IMR-90 (cell line): Measurements from ENCODE around the gene DAB2. TPM values are rescaled to one million over a fixed set of nuclear protein-coding genes. Genes with fewer than 3 reads are reported as not detected.
"Not testable (repeated sequence)": the region's sequence is repeated elsewhere in the genome, so short reads cannot be mapped to it uniquely, and the experiment has no call there.

ENCODE experiments used
- ATAC-seq: fragments of 200-7000 bp; cut with Tn5 transposase; 2 replicates; pipeline ENCODE4 v1.9.1; 2020; ENCODE audit warnings: low read depth, mild to moderate bottlenecking, moderate library complexity
- BruUV-seq: library from RNA; stranded (reverse); fragments of 400-500 nt; replicated peaks from 2 replicates; lab custom pipeline; 2021; lab: Mats Ljungman, UMichigan
- CTCF ChIA-PET: fragments of 300-600 bp; formaldehyde crosslinking; extraction: SDS; loops from one replicate; lab custom pipeline; 2021; ENCODE audit warnings: antibody characterized with exemption; lab: Yijun Ruan, JAX
- POLR2A ChIA-PET: fragments of 300-600 bp; sonication (Branson Sonifier 250); formaldehyde crosslinking; loops from one replicate; lab custom pipeline; 2022; ENCODE audit warnings: antibody characterized with exemption; ENCODE audit not compliant: unreplicated experiment; lab: Charles Lee
- DNase-seq: peaks from one replicate; pipeline ENCODE4 v3.0.0; 2013
- H2AFZ ChIP-seq: replicated peaks from 2 replicates; pipeline ENCODE3; 2013; ENCODE audit warnings: low read length, mild to moderate bottlenecking; ENCODE audit not compliant: poor library complexity
- H2AK5ac ChIP-seq: 2 replicates; pipeline ENCODE4 v1.6.1; 2013; ENCODE audit warnings: low read depth, low read length, inconsistent platforms
- H2AK9ac ChIP-seq: replicated peaks from 2 replicates; pipeline ENCODE3; 2013; ENCODE audit warnings: mild to moderate bottlenecking, low read depth, low read length, moderate library complexity; ENCODE audit not compliant: poor library complexity
- H2BK120ac ChIP-seq: 2 replicates; pipeline ENCODE4 v1.6.1; 2013; ENCODE audit warnings: low read depth, low read length, inconsistent platforms
- H2BK15ac ChIP-seq: 3 replicates; pipeline ENCODE4 v1.6.1; 2013; ENCODE audit warnings: low read depth, low read length, inconsistent platforms
- H2BK20ac ChIP-seq: 2 replicates; pipeline ENCODE4 v1.6.1; 2013; ENCODE audit warnings: low read depth, mild to moderate bottlenecking, inconsistent platforms, low read length, moderate library complexity
- H2BK5ac ChIP-seq: 2 replicates; pipeline ENCODE4 v1.6.1; 2013; ENCODE audit warnings: mild to moderate bottlenecking, low read depth, low read length, inconsistent platforms; ENCODE audit not compliant: poor library complexity, severe bottlenecking
- H3K14ac ChIP-seq: replicated peaks from 2 replicates; pipeline ENCODE4 v1.6.1; 2013; ENCODE audit warnings: low read depth, low read length, inconsistent platforms
- H3K18ac ChIP-seq: 2 replicates; pipeline ENCODE4 v1.6.1; 2013; ENCODE audit warnings: low read depth, low read length, control low read depth
- H3K23ac ChIP-seq: 2 replicates; pipeline ENCODE4 v1.6.1; 2013; ENCODE audit warnings: low read depth, low read length, inconsistent platforms
- H3K27ac ChIP-seq: 2 replicates; pipeline ENCODE4 v1.5.1; 2013; ENCODE audit warnings: mild to moderate bottlenecking, control low read depth, low read length; ENCODE audit not compliant: insufficient read depth
- H3K27me3 ChIP-seq: 2 replicates; pipeline ENCODE4 v1.6.1; 2013; ENCODE audit warnings: low read length; ENCODE audit not compliant: control insufficient read depth, insufficient read depth
- H3K36me3 ChIP-seq: 2 replicates; pipeline ENCODE4 v1.6.1; 2013; ENCODE audit warnings: low read length, mixed read lengths; ENCODE audit not compliant: control insufficient read depth, insufficient read depth
- H3K4ac ChIP-seq: 2 replicates; pipeline ENCODE4 v1.6.1; 2013; ENCODE audit warnings: low read depth, low read length, inconsistent platforms
- H3K4me1 ChIP-seq: 2 replicates; pipeline ENCODE4 v1.6.1; 2013; ENCODE audit warnings: low read length, mixed read lengths; ENCODE audit not compliant: control insufficient read depth, insufficient read depth
- H3K4me2 ChIP-seq: 2 replicates; pipeline ENCODE4 v1.6.1; 2013; ENCODE audit warnings: low read depth, mild to moderate bottlenecking, control low read depth, low read length, moderate library complexity
- H3K4me3 ChIP-seq: 2 replicates; pipeline ENCODE4 v1.5.1; 2013; ENCODE audit warnings: low read depth, mild to moderate bottlenecking, control low read depth, low read length, moderate library complexity; ENCODE audit not compliant: insufficient read depth
- H3K56ac ChIP-seq: 2 replicates; pipeline ENCODE4 v1.6.1; 2013; ENCODE audit warnings: low read length, inconsistent platforms; ENCODE audit not compliant: insufficient read depth; ENCODE audit errors: extremely low read depth
- H3K79me1 ChIP-seq, 2 experiments: 2 replicates each; pipeline ENCODE4 v1.6.1; 2013; ENCODE audit warnings: low read length in 2 of 2, inconsistent platforms in 1 of 2, low read depth in 1 of 2
- H3K9ac ChIP-seq: 2 replicates; pipeline ENCODE4 v1.6.1; 2013; ENCODE audit warnings: low read depth, low read length, control low read depth
- H3K9me1 ChIP-seq: 2 replicates; pipeline ENCODE4 v1.6.1; 2013; ENCODE audit warnings: low read length, inconsistent platforms; ENCODE audit not compliant: insufficient read depth
- H3K9me3 ChIP-seq: 2 replicates; pipeline ENCODE4 v1.6.1; 2013; ENCODE audit warnings: low read length; ENCODE audit not compliant: control insufficient read depth, insufficient read depth
- H4K20me1 ChIP-seq: 2 replicates; pipeline ENCODE4 v1.6.1; 2013; ENCODE audit warnings: low read length, inconsistent platforms; ENCODE audit not compliant: insufficient read depth
- H4K5ac ChIP-seq: 2 replicates; pipeline ENCODE4 v1.6.1; 2013; ENCODE audit warnings: mild to moderate bottlenecking, low read depth, low read length, control low read depth
- H4K8ac ChIP-seq, 2 experiments: 2 replicates each; pipeline ENCODE4 v1.6.1; 2013; ENCODE audit warnings: low read depth in 2 of 2, low read length in 2 of 2, control low read depth in 1 of 2, inconsistent platforms in 1 of 2
- H4K91ac ChIP-seq: 2 replicates; pipeline ENCODE4 v1.6.1; 2013; ENCODE audit warnings: low read depth, low read length, inconsistent platforms; ENCODE audit not compliant: insufficient read depth
- WGBS, 2 experiments: methylation state at CpG; one replicate each; pipeline versions ENCODE4 v1.1.5 to v1.1.7; 2013; ENCODE audit warnings: missing lambda C conversion rate in 2 of 2; ENCODE audit not compliant: insufficient read length in 1 of 2; ENCODE audit errors: extremely low coverage in 2 of 2; 5-methylcytosine and 5-hydroxymethylcytosine counted together
- dilution Hi-C: fragments of 300-500 bp; cut with HindIII; formaldehyde crosslinking; loops from one replicate; pipeline ENCODE4 v1.14.3; 2018; ENCODE audit warnings: low sequenced_read_pairs; ENCODE audit not compliant: unreplicated experiment
- in situ Hi-C: fragments of 300-500 bp; cut with MboI; formaldehyde crosslinking; loops from 3 replicates; pipeline ENCODE4 v1.14.3; 2019; ENCODE audit warnings: low sequenced_read_pairs, inconsistent platforms, mixed read lengths
- intact Hi-C: fragments of 100-400 bp; cut with micrococcal nuclease; formaldehyde crosslinking; loops from 2 replicates; pipeline ENCODE4 v1.10.0; 2022
- polyA plus RNA-seq, 3 experiments: library from polyadenylated mRNA; depleted of rRNA; stranded (reverse); fragments of >200 nt; gene quantifications; 2 replicates each; pipeline ENCODE4 v1.2.3, GENCODE V29; 2012; ENCODE audit warnings: low replicate concordance in 1 of 3
- total RNA-seq: library from RNA; depleted of rRNA; stranded (reverse); fragments of >200 nt; gene quantifications from 2 replicates; pipeline ENCODE4 v1.2.3, GENCODE V29; 2012

DAB2 gene
- total and polyA plus RNA-seq, 2 of the 4 experiments (the other 2 are of a cell fraction) = 50.0 to 101 TPM

GRCh38 chr5:39334296-39334695 lies 90.5 kb downstream of the DAB2 start:
- H2BK15ac ChIP-seq, DNase-seq, H3K79me1 ChIP-seq, H3K56ac ChIP-seq, H3K23ac ChIP-seq, intact Hi-C loops, ATAC-seq, H2BK120ac ChIP-seq, POLR2A ChIA-PET, H3K36me3 ChIP-seq, H2BK20ac ChIP-seq, H4K91ac ChIP-seq, H3K9ac ChIP-seq, CTCF ChIA-PET, H2BK5ac ChIP-seq, H3K27me3 ChIP-seq, H3K4me2 ChIP-seq, H3K27ac ChIP-seq, H3K9me1 ChIP-seq, H3K4me3 ChIP-seq, H3K18ac ChIP-seq, H2AK5ac ChIP-seq, BruUV-seq, H3K4ac ChIP-seq, H3K14ac ChIP-seq, H3K4me1 ChIP-seq, H3K9me3 ChIP-seq, H2AK9ac ChIP-seq, H4K20me1 ChIP-seq, H4K5ac ChIP-seq, H2AFZ ChIP-seq, in situ Hi-C loops, H4K8ac ChIP-seq, dilution Hi-C loops: not testable (repeated sequence)
- WGBS, 2 experiments = 100% methylated on average over 1 of the region's 27 CpGs; no CpG with 5 or more reads in 1 of the 2 experiments
